Testis (tissue), 3 donors: Measurements from ENCODE around the gene TEX51. TPM values are rescaled to one million over a fixed set of nuclear protein-coding genes. Genes with fewer than 3 reads are reported as not detected.
A peak's percentile ranks its signal among the peaks of the same experiment; 100 is the strongest.

Source experiments
- DNase-seq: peaks from one replicate; pipeline ENCODE4 v3.0.0-alpha.2; 2019
- H3K27ac ChIP-seq, 2 donors: fragments of 200-600 bp; sonication (generic); one replicate each; pipeline ENCODE4 v1.5.1; 2019
- H3K27me3 ChIP-seq: fragments of 200-600 bp; sonication (generic); one replicate; pipeline ENCODE4 v1.5.1; 2019
- H3K36me3 ChIP-seq: fragments of 200-600 bp; sonication (generic); one replicate; pipeline ENCODE4 v1.5.1; 2017; ENCODE audit warnings: low read depth; ENCODE audit errors: missing control alignments
- H3K4me1 ChIP-seq: fragments of 200-600 bp; sonication (generic); one replicate; pipeline ENCODE4 v1.5.1; 2019
- H3K4me3 ChIP-seq, 2 donors: fragments of 200-600 bp; sonication (generic); one replicate each; pipeline ENCODE4 v1.5.1; 2017 to 2019
- H3K9me3 ChIP-seq: fragments of 200-600 bp; sonication (generic); one replicate; pipeline ENCODE4 v1.5.1; 2017
- CTCF ChIP-seq, 3 experiments: fragments of 450-650 bp in 2 of 3; fragments of 200-600 bp in 1 of 3; sonication (generic) in 1 of 3; IDR thresholded peaks; one replicate each; pipeline ENCODE4 v1.5.1; 2016 to 2019; ENCODE audit warnings: antibody characterized with exemption in 3 of 3, mild to moderate bottlenecking in 2 of 3, moderate library complexity in 1 of 3
- POLR2A ChIP-seq: fragments of 450-650 bp; IDR thresholded peaks from one replicate; pipeline ENCODE4 v1.6.1; 2017; ENCODE audit warnings: antibody characterized with exemption, mild to moderate bottlenecking, moderate library complexity
- WGBS, 2 donors: methylation state at CpG; one replicate each; pipeline ENCODE4 v1.1.5; 2018; 5-methylcytosine and 5-hydroxymethylcytosine counted together
- intact Hi-C: fragments of 100-400 bp; cut with DNase I; formaldehyde crosslinking; loops from one replicate; pipeline ENCODE4 v1.15.1; 2023; ENCODE audit warnings: low total_unique reads
- polyA plus RNA-seq: library from polyadenylated mRNA; stranded (reverse); fragments of 350-450 nt; fragmentation: Illumina TruSeq; extraction: RNeasy Lipid Tissue Mini Kit (QIAGEN cat#74804); gene quantifications from one replicate; pipeline ENCODE4 v1.2.3, GENCODE V29; 2014; ENCODE audit warnings: low read depth, low replicate concordance; ENCODE audit not compliant: insufficient read depth
- total RNA-seq, 2 donors: library from RNA; depleted of rRNA; stranded (reverse); fragments of >200 nt; gene quantifications; one replicate each; pipeline ENCODE4 v1.2.3, GENCODE V29; 2016

The TEX51 gene
- total and polyA plus RNA-seq, 3 donors from 2014 or later, result 16.3 to 111 (median 40.9) TPM

DNA sequence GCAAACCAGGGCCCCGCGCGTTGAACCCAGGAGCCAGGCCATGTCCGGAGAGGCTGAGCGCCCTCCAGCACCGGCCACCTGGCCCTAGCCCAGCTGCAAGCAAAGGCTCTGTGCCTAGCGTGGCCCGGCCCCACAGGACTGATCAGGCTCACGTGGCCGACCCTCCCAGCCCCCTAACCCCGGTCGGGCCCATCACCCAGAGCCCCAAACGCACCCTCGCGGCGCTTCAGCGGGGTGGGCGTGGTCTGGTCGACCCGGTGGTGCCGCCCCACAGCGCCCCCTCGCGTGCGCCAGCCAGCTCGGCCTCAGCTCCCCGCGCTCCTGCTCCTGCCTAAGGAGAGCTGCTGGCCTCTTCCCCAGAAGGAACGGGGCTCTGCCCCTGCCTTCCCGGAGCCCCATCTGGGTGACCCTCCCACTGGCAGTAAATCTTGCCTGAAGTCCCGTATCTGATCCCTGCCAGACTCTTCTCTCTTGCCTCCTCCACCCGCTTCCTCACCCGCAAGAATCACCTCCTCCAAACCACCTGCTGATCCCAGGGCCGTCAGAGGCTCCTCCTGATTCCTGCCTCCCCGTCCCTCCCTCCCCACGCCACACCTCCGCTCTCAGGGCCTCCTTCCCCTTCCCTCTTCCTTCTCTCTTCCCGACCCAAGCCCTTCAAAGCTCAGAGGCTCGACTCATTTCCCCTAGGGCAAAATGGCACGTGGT lies 12.3 kb upstream of the TEX51 start:
- intact Hi-C loops, result no loop called here
- Histone ChIP-seq H3K9me3 (no peaks in the 10 kb centered on the region), H3K27me3 (no peaks in the 10 kb centered on the region), H3K36me3 (no peaks in the 10 kb centered on the region), H3K27ac (no peak overlapping the region), H3K4me3 (peak overlapping the region; percentile 40 to 46), H3K4me1 (peaks cover 4% of the 10 kb centered on the region)
- DNase-seq, result peak; percentile 89
- 5 to 7% methylated on average over 16 to 39 of the region's 40 CpGs for WGBS, 2 donors
- no peak for TF ChIP-seq POLR2A
- peak; percentile 31 to 81 (median 76) for TF ChIP-seq CTCF (IDR thresholded peaks at IDR 0.05)

GRCh38 chr2:126886916-126887280 lies 11.8 kb upstream of the TEX51 start:
- peaks cover 4% of the 10 kb centered on the region for H3K4me1 ChIP-seq
- H3K36me3 ChIP-seq, result no peaks in the 10 kb centered on the region
- H3K27ac ChIP-seq, result no peak overlapping the region
- no peaks in the 10 kb centered on the region for H3K27me3 ChIP-seq
- no peaks in the 10 kb centered on the region for H3K9me3 ChIP-seq
- WGBS, 2 donors, result 41 to 56% methylated on average over 13 of the region's 13 CpGs
- intact Hi-C loops, result no loop called here
- TF ChIP-seq POLR2A (no peak), CTCF (IDR thresholded peaks at IDR 0.05) (no peak)
- DNase-seq, result no peak
- H3K4me3 ChIP-seq, result peak overlapping the region in 1 of 2 donors; percentile 5

GRCh38 chr2:126887506-126887905 lies 11.2 kb upstream of the TEX51 start:
- TF ChIP-seq POLR2A (no peak), CTCF (IDR thresholded peaks at IDR 0.05) (no peak)
- 79 to 86% methylated on average over 9 of the region's 9 CpGs for WGBS, 2 donors
- intact Hi-C loops, result no loop called here
- peaks cover 4% of the 10 kb centered on the region for H3K4me1 ChIP-seq
- H3K9me3 ChIP-seq, result no peaks in the 10 kb centered on the region
- H3K4me3 ChIP-seq, result no peak overlapping the region
- DNase-seq, result no peak
- H3K36me3 ChIP-seq, result no peaks in the 10 kb centered on the region
- no peaks in the 10 kb centered on the region for H3K27me3 ChIP-seq
- no peak overlapping the region for H3K27ac ChIP-seq

DNA sequence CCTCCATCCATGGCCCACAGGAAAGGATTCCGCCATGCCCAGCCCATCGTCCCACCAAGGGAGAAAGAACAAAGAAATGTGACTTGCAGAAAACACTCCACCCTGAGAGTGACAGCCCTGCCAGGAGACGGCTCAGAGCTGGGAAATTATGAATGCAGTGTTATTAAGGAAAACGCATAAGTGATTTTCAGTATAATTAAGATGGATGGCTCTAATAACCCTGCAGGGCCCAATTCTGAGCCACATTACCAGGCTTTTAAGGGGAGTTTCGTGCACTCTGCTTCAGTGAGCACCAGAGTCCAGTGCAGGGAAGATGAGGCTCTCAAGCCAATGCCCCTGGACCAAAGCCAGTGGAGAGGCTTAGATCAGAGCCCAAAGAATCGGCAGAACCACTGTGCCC lies 10.6 kb upstream of the TEX51 start:
- intact Hi-C loops, result no loop called here
- Histone ChIP-seq H3K9me3 (no peaks in the 10 kb centered on the region), H3K27me3 (no peaks in the 10 kb centered on the region), H3K4me1 (peaks cover 4% of the 10 kb centered on the region), H3K4me3 (no peak overlapping the region), H3K27ac (no peak overlapping the region), H3K36me3 (no peaks in the 10 kb centered on the region)
- WGBS, 2 donors, result 87 to 88% methylated on average over 6 of the region's 6 CpGs
- no peak for DNase-seq
- no peak for TF ChIP-seq POLR2A
- no peak for TF ChIP-seq CTCF (IDR thresholded peaks at IDR 0.05)

- no peak overlapping the region for H3K27ac ChIP-seq
- H3K27me3 ChIP-seq, result no peaks in the 10 kb centered on the region
- peaks cover 4% of the 10 kb centered on the region for H3K4me1 ChIP-seq
- whole genome bisulfite sequencing, 2 donors, result 76 to 95% methylated on average over 4 to 9 of the region's 9 CpGs
- no peaks in the 10 kb centered on the region for H3K36me3 ChIP-seq
- DNase-seq, result no peak
- H3K9me3 ChIP-seq, result no peaks in the 10 kb centered on the region
- intact Hi-C loops, result no loop called here
- H3K4me3 ChIP-seq, result no peak overlapping the region
- no peak for TF ChIP-seq POLR2A
- TF ChIP-seq CTCF (IDR thresholded peaks at IDR 0.05), result no peak
Observed at GRCh38 chr2:126889071-126889470, 9.6 kb upstream of the TEX51 start.
